HG03442 (cell line): ENCODE data around the gene ANO10.
A peak's percentile ranks its signal among the peaks of the same experiment; 100 is the strongest.

ENCODE experiments used
- ATAC-seq: cut with Tn5 transposase; IDR thresholded peaks from one replicate; pipeline ENCODE4 v1.9.1; 2021; ENCODE audit warnings: mild to moderate bottlenecking, moderate library complexity; ENCODE audit not compliant: unreplicated experiment

Gene ANO10

GRCh38 chr3:43388915-43389314 is 232.9 kb downstream of the ANO10 start:
- no peak for ATAC-seq

GRCh38 chr3:43388175-43388574 is 233.6 kb downstream of the ANO10 start:
- ATAC-seq, result no peak

GRCh38 chr3:43379343-43379742 is 242.5 kb downstream of the ANO10 start:
- no peak for ATAC-seq

GRCh38 chr3:43378066-43378935 is 243.5 kb downstream of the ANO10 start:
- peak; percentile 68 for ATAC-seq

- no peak for ATAC-seq
These were observed 248.3 kb downstream of the ANO10 start for GRCh38 chr3:43373560-43373928.

GRCh38 chr3:43372809-43373559 is 248.8 kb downstream of the ANO10 start:
- no peak for ATAC-seq

GRCh38 chr3:43372007-43372740 is 249.6 kb downstream of the ANO10 start:
- no peak for ATAC-seq

- no peak for ATAC-seq
These were observed 250.3 kb downstream of the ANO10 start for GRCh38 chr3:43371494-43371893.

GRCh38 chr3:43370293-43370980 is 251.4 kb downstream of the ANO10 start:
- ATAC-seq, result no peak

GRCh38 chr3:43369404-43370292 is 252.2 kb downstream of the ANO10 start:
- no peak for ATAC-seq

- ATAC-seq, result no peak
These were observed 254.9 kb downstream of the ANO10 start for GRCh38 chr3:43366885-43367284.

- ATAC-seq, result no peak
These were observed 255.3 kb downstream of the ANO10 start for GRCh38 chr3:43366481-43366880.

- no peak for ATAC-seq
These were observed 256.1 kb downstream of the ANO10 start for GRCh38 chr3:43365601-43366305.

GRCh38 chr3:43364926-43365325 is 256.9 kb downstream of the ANO10 start:
- ATAC-seq, result no peak

GRCh38 chr3:43364494-43364893 is 257.3 kb downstream of the ANO10 start:
- no peak for ATAC-seq

- ATAC-seq, result no peak
These were observed 258.1 kb downstream of the ANO10 start for GRCh38 chr3:43363621-43364266.

- ATAC-seq, result no peak
These were observed 258.9 kb downstream of the ANO10 start for GRCh38 chr3:43362961-43363360.

- no peak for ATAC-seq
These were observed 259.6 kb downstream of the ANO10 start for GRCh38 chr3:43362183-43362582.

- ATAC-seq, result no peak
These were observed 260.7 kb downstream of the ANO10 start for GRCh38 chr3:43361077-43361476.
